GM18520 (cell line): ENCODE measurements around the gene TMEM200B.
"Not testable (repeated sequence)": the region's sequence is repeated elsewhere in the genome, so short reads cannot be mapped to it uniquely, and the experiment has no call there.

Experiments used
- ATAC-seq: cut with Tn5 transposase; IDR thresholded peaks from one replicate; pipeline ENCODE4 v1.9.1; 2021; ENCODE audit not compliant: unreplicated experiment

TMEM200B gene

GRCh38 chr1:29136391-29136915, 12.8 kb upstream of the TMEM200B start:
- ATAC-seq = no peak

DNA sequence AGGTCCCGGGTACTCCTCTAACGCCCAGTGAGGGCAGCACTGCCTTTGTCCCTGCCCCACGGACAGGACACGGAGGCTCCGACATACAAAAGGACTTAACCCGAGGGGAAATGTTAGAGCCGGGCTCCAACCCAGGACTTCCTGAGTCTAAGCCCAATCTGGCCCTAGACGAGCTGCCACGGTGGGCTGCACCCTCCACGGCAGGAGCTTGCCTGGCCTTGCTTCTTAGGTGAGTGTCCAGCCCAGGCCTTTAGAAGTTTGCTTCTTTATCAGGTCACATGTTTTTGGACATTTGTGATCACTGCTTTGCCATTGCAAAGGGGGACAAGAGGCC, 11.0 kb upstream of the TMEM200B start:
- ATAC-seq = no peak

GRCh38 chr1:29133861-29134694, 10.4 kb upstream of the TMEM200B start:
- ATAC-seq = no peak

GRCh38 chr1:29131056-29131455, 7.4 kb upstream of the TMEM200B start:
- ATAC-seq = not testable (repeated sequence)

DNA sequence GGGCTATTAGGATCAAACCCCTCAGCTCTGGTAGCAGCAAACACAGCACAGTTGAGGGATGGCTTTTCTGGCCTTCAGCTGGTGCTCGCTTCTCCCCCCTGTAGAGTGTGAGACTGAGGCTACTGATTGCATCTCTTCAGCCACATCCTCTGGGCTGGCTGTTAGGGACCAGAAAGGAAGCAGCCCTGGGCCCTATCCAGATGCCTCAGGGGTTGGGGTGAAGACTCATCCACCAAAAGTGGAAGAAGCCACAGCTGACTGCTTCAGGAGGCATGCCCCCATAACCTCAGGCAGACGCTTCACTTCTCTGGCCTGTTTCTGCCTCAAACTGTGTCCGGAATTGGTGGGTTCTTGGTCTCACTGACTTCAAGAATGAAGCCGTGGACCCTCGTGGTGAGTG, 6.2 kb upstream of the TMEM200B start:
- ATAC-seq = no peak

- no peak for ATAC-seq
Observed at GRCh38 chr1:29128739-29129138, 5.0 kb upstream of the TMEM200B start.

- ATAC-seq = no peak
Observed at GRCh38 chr1:29126198-29126597, 2.5 kb upstream of the TMEM200B start.

GRCh38 chr1:29125788-29126187, 2.1 kb upstream of the TMEM200B start:
- ATAC-seq = no peak

- ATAC-seq = no peak
Observed at GRCh38 chr1:29125237-29125641, 1.5 kb upstream of the TMEM200B start.

DNA sequence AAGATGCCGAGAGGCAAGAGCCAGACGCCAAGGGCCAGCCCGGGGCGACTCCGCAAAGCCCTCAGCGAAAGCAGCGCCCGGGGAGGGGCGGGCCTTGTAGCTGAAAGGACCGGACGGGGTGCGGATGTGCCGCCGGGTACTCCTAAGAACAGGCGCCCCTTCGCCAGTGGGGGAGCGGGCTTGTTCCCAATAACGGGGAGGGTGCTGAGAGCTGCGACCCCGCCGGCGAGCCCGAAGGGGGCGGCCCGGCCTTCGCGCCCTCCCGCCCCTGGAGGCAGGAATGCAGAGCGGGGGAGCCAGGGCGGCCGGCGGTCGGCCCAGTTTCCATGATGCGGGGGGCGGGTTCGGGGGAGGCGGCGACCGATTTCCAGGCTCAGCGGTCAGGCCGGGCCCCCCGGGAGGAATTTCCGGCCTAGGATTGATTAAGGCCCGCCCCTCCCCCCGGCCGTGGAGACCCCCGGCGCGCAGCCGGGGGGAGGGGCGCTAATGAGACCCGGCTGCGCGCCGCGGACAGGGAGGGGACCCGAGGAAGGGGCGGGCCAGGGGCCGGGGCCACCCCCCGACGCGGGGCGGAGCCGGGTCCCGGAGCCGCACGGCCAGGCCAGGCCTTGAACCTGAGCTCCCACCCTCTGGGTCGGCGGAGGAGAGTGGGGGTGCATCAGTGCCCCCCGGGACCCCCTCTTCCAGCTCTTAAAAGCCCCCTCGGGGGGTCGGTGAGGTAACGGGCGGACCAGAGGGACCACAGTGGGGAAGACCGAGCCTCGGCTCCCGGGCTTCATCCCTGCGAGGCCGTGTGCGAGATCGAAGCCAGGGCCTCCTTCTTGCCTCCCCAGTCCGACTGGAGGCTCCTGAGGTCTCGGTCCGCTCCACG, 898 bp upstream of the TMEM200B start:
- ATAC-seq = no peak

DNA sequence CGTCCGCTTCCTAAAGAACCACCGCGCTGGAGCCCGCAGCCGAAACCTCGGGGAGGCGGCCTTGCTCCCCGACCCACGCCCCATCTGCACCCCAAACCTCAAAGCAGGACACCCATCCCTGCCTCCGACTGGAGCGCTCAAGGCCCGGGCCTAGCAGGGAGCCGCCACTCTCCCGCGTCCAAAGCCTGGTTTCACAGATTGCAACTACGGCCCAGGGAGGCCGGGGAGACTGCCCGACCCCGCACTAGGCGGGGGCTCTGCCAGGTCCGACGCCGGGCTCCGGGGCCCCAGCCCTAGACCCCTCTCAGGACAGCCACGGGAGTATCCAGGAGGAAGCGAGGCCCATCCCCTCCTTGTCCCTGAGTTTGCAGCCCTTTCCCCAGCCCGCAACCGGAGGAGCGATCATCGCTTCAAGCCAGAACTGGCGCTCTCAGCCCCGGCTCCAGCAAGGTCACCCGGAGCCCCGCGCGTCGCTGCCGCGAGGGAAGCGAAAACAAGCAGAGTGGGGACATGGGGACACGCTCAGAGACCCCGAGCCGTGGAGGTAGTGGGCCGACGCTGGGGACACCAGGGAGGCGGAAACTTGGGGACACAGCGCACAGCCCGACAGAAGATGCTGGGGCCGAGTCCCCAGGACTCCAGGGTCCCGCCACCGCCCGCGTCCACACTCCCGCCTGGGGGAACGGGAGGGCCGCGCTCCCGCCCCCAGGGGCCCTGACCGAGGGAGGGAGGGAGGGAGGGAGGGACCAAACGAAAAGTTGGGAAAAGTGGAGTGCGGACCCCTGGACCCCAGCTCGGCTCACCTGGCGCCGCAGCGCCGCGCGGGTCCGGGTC, 433 bp downstream of the TMEM200B start:
- ATAC-seq = no peak

DNA sequence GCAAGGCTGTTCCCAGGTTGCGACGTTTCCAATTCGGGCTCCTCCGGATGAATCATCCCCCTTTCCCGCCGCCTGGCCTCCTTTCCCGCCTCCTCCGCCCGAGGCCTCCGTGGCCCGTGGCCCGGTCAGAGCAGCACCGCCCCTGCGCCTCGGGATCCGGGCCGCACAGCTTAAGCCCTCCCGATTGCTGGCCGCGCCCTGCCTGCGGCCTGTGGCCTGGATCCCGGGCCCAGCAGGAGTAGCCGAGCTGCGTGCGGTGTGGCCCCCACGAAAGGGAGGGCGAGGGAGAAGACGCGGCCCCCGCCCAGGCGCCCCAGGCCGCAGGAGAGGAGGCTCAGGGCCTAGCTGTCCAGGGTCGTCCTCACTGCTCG, 1.0 kb downstream of the TMEM200B start:
- ATAC-seq = no peak

DNA sequence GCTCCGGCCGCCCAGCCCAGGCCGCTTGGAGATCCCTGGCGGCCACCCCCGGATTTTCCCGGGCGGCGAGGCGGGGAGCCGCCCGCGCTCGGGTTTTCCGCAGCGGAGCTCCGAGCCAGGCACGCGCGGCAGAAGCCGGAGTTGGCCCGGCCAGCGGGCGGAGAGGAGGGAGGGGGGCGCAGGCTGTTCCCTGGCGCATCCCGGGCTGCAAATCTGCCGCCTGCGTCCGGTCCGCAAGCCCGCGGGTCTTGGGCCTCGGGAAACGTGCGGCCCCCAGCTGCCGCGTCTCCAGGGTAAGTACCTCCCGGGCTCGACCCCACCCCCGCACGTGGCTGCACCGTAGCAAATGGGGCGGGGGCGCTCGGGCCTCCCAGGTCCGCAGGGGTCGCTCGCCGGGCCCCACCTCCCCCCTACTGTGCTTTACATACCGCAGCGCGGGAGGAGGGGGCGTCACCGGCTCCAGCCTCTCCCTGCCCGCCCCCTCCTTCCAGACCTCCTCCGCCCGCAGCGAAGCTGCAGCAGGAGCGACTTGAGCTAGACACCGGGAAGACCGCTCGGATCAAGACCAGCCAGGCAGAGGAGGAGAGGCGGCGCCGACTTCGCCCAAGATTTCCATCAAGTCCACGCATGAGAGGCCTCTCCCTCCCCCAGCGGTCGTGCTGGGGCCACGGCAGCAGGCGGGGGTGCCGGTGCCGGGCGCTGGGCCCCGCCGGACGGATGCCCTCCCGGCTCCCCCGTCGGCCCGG, 1.6 kb downstream of the TMEM200B start:
- no peak for ATAC-seq

- no peak for ATAC-seq
Observed at GRCh38 chr1:29121516-29121935, 2.2 kb downstream of the TMEM200B start.

- ATAC-seq = no peak
Observed at GRCh38 chr1:29120947-29121485, 2.7 kb downstream of the TMEM200B start.

DNA sequence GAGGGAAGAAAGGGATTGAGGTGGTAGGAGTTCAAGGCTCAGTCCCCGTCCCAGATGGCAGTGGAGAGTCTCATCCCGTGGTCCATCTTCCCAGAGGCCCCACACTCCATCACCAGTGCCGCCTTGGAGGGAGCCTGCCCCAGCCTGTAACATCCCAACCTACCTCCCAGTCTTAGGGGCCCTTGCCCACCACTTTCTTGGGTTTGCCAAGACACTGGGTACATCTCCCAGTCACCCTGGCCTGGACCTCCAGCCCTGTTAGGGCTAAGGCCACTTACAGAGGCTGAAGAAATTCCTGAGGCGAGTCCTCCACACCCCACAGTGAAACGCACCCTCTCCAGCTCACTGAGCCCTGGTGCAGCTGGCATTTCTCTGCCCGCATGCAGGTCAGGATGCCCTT, 3.3 kb downstream of the TMEM200B start:
- no peak for ATAC-seq

GRCh38 chr1:29119121-29119929, 4.4 kb downstream of the TMEM200B start:
- no peak for ATAC-seq

- no peak for ATAC-seq
Observed at GRCh38 chr1:29117381-29117780, 6.3 kb downstream of the TMEM200B start.

GRCh38 chr1:29114654-29115053, 9.0 kb downstream of the TMEM200B start:
- no peak for ATAC-seq
